Measurements from ENCODE around the gene TMTC2.

- TF ChIP-seq, protein P1, sequence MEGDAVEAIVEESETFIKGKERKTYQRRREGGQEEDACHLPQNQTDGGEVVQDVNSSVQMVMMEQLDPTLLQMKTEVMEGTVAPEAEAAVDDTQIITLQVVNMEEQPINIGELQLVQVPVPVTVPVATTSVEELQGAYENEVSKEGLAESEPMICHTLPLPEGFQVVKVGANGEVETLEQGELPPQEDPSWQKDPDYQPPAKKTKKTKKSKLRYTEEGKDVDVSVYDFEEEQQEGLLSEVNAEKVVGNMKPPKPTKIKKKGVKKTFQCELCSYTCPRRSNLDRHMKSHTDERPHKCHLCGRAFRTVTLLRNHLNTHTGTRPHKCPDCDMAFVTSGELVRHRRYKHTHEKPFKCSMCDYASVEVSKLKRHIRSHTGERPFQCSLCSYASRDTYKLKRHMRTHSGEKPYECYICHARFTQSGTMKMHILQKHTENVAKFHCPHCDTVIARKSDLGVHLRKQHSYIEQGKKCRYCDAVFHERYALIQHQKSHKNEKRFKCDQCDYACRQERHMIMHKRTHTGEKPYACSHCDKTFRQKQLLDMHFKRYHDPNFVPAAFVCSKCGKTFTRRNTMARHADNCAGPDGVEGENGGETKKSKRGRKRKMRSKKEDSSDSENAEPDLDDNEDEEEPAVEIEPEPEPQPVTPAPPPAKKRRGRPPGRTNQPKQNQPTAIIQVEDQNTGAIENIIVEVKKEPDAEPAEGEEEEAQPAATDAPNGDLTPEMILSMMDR (IDR thresholded peaks at IDR 0.05; ENCODE audit: low read depth, low read length), result no peak
- no peak for TF ChIP-seq EZH2phosphoT487 (IDR thresholded peaks at IDR 0.05; ENCODE audit: low read depth)
Measured at GRCh38 chr12:82954572-82954971, 267.9 kb downstream of the TMTC2 start.
